ENCODE data around the gene MRO. TPM values are rescaled to one million over a fixed set of nuclear protein-coding genes. Genes with fewer than 3 reads are reported as not detected.

The MRO gene
- total and polyA plus RNA-seq, 11 donors = 0.19 to 6.9 (median 1.6) TPM

DNA sequence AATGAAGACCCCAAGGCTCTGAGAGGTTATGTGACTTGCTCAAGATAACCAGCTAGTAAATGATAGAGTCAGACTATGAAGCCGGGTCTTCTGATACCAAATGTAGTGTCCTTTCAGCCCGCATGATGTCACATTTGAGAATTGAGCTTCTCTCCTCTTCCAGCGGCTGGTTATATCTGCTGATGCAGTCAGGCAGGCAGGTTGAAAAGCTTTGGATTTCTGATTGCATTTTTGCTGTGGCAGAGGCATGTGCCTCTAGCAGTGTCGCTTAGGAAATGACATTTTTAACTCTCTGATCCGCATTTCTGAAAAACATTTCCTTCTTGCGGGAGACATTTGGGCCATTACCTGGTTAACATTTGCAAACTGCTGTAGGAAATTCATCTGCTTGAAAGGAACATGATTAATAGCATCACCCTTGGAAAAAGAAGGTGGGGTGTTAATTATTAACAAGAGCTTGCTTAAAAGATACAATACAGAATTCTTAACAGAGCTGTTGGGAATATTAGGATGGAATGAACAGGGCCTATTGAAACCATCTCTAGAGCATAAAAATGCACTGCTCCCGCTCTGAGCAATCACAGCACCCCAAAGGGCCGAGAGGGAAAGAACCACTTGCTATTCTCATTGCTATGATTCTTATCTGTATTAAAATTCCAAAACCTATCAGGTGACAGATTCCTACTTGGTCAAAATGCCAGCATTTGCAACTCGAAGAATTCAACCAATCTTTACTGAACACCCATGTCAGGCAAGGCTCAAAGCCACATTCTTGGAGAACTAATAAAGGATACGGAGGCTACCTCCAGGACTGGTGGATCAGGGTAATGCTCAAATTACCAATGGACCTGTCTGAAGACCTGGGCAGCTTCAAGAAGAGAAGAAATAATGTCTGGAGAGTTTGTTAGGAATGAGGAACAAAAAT lies 25.9 kb downstream of the MRO start:
- no peak overlapping the region for H3K4me3 ChIP-seq
- no peaks in the 10 kb centered on the region for H3K36me3 ChIP-seq
- H3K4me1 ChIP-seq = no peaks in the 10 kb centered on the region
- intact Hi-C loops (cut with DNase I) = no loop called here
- ATAC-seq (no peak), DNase-seq (no peak)
- no peaks in the 10 kb centered on the region for H3K9me3 ChIP-seq
- 82 to 87% (median 85%) methylated on average over 10 of the region's 10 CpGs for WGBS, 4 donors
- TF ChIP-seq POLR2A (IDR thresholded peaks at IDR 0.05) = no peak
- TF ChIP-seq, protein P1, sequence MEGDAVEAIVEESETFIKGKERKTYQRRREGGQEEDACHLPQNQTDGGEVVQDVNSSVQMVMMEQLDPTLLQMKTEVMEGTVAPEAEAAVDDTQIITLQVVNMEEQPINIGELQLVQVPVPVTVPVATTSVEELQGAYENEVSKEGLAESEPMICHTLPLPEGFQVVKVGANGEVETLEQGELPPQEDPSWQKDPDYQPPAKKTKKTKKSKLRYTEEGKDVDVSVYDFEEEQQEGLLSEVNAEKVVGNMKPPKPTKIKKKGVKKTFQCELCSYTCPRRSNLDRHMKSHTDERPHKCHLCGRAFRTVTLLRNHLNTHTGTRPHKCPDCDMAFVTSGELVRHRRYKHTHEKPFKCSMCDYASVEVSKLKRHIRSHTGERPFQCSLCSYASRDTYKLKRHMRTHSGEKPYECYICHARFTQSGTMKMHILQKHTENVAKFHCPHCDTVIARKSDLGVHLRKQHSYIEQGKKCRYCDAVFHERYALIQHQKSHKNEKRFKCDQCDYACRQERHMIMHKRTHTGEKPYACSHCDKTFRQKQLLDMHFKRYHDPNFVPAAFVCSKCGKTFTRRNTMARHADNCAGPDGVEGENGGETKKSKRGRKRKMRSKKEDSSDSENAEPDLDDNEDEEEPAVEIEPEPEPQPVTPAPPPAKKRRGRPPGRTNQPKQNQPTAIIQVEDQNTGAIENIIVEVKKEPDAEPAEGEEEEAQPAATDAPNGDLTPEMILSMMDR (IDR thresholded peaks at IDR 0.05) = no peak
- no peak overlapping the region for H3K27ac ChIP-seq
- peaks cover 0 to 9% (median 0%) of the 10 kb centered on the region in 9 donors for H3K27me3 ChIP-seq

DNA sequence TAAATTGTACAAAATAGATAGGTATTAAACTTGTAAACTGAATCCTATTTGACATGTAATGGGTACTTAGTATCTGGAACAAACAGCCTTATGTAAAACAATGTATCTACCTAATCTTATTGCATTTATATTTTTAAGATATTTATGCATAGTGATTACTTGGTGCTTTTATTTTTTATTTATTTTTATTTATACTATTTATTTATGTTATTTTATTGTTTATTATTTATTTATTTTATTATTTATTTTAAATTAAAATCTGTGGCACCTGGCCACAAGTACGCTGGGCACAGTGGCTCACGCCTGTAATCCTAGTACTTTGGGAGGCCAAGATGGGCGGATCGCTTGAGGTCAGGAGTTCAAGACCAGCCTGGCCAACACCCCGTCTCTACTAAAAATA lies 26.9 kb downstream of the MRO start:
- no peak overlapping the region for H3K27ac ChIP-seq
- H3K9me3 ChIP-seq = no peaks in the 10 kb centered on the region
- no peak overlapping the region for H3K4me3 ChIP-seq
- 88 to 96% (median 94%) methylated on average over 5 of the region's 5 CpGs for WGBS, 4 donors
- peaks cover 0 to 9% (median 0%) of the 10 kb centered on the region in 9 donors for H3K27me3 ChIP-seq
- H3K36me3 ChIP-seq = no peaks in the 10 kb centered on the region
- TF ChIP-seq POLR2A (IDR thresholded peaks at IDR 0.05) = no peak
- TF ChIP-seq, protein P1 (IDR thresholded peaks at IDR 0.05) = no peak
- DNase-seq (no peak), ATAC-seq (no peak)
- no peaks in the 10 kb centered on the region for H3K4me1 ChIP-seq
- intact Hi-C loops (cut with DNase I) = no loop called here

DNA sequence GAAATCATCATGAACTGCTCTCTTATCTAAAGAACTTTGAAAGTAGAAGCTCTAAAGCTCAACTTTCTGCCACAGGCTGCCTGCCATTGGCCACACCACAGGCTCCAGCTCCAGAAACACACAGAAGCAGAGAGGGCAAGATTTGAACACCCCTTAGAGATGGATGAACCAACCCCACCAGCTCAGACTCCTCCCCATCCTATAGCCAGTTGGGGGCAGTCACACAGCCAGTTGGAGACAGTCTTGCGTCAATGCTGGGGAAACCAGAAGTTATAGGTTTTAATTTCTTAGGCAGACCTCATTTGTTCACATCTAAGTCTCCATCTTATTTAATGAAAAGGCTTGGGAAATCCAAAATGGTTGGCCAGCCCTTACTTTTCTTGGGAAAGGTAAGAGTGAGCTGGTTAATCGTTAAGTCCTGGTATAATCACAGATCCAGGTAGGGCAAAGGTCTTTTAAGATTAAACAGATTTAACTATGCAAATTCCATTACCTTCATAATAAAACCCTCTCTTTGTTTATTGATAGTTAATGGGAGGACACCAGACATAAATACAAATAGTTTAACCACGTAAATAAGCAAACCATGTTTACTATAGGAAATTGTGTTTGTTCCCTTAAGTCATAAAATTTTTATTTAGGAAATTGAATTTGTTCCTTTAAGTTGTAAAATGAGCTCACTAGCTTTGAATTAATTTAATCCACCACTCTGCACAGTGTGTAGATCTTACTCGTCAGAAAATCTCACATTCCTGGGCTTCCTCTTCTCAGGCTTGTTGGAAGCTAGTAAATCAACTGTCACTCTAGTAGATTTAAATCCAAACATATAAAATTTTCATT lies 28.0 kb downstream of the MRO start:
- Histone ChIP-seq H3K4me1 (no peaks in the 10 kb centered on the region), H3K9me3 (no peaks in the 10 kb centered on the region), H3K36me3 (no peaks in the 10 kb centered on the region), H3K27ac (no peak overlapping the region), H3K4me3 (no peak overlapping the region), H3K27me3 (peaks cover 0 to 9% (median 0%) of the 10 kb centered on the region in 9 donors)
- 82 to 89% (median 84%) methylated on average over 4 of the region's 4 CpGs for WGBS, 4 donors
- DNase-seq (no peak), ATAC-seq (no peak)
- intact Hi-C loops (cut with DNase I) = no loop called here
- TF ChIP-seq POLR2A (IDR thresholded peaks at IDR 0.05) = no peak
- TF ChIP-seq, protein P1 (IDR thresholded peaks at IDR 0.05) = no peak

DNA sequence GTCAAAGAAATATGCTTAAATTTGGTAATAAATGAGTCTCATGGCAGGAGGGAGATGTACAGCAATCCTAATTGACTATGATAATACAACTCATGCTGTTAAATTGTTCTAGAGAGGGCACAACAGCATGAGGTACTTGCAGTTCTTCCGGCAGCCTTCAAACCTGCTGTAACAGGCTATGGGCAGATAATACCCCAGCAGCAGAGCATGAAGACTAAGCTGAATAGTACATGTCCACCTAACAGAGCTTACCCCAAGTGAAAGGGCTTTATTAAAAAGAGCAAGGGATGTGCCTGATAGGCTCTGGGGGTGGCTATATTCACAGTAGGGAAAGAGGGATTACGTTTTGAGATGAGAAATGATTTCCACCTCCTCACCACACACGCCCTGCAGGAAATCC lies 28.9 kb downstream of the MRO start:
- intact Hi-C loops (cut with DNase I) = no loop called here
- Histone ChIP-seq H3K27ac (no peak overlapping the region), H3K27me3 (peaks cover 0 to 9% (median 0%) of the 10 kb centered on the region in 9 donors), H3K4me3 (no peak overlapping the region), H3K36me3 (no peaks in the 10 kb centered on the region), H3K9me3 (no peaks in the 10 kb centered on the region), H3K4me1 (no peaks in the 10 kb centered on the region)
- TF ChIP-seq, protein P1 (IDR thresholded peaks at IDR 0.05) = no peak
- WGBS, 4 donors = 53 to 65% (median 57%) methylated on average over 3 of the region's 3 CpGs
- DNase-seq (no peak), ATAC-seq (no peak)
